DND-41 (cell line): ENCODE results near the gene SHQ1.

ENCODE experiments used
- ATAC-seq: fragments of 200-7000 bp; cut with Tn5 transposase; 3 replicates; pipeline ENCODE4 v1.9.1; 2021; ENCODE audit warnings: low read depth; ENCODE audit not compliant: insufficient read depth
- DNase-seq: peaks from one replicate; pipeline ENCODE4 v3.0.0-alpha.2; 2020
- H2AFZ ChIP-seq: 2 replicates; pipeline ENCODE4 v1.6.0; 2012; ENCODE audit warnings: low read depth, low read length
- H3K27ac ChIP-seq: 2 replicates; pipeline ENCODE4 v1.5.1; 2012; ENCODE audit warnings: low read length, inconsistent platforms
- H3K27me3 ChIP-seq: fragments of 200-600 bp; sonication (generic); 2 replicates; pipeline ENCODE4 v1.6.0; 2012; ENCODE audit warnings: low read length, mild to moderate bottlenecking, inconsistent platforms; ENCODE audit not compliant: insufficient read depth, poor library complexity
- H3K36me3 ChIP-seq: 2 replicates; pipeline ENCODE4 v1.5.1; 2012; ENCODE audit warnings: low read length, inconsistent platforms; ENCODE audit not compliant: insufficient read depth
- H3K4me1 ChIP-seq: 2 replicates; pipeline ENCODE4 v1.5.1; 2012; ENCODE audit warnings: mild to moderate bottlenecking, low read length; ENCODE audit not compliant: insufficient read depth
- H3K4me2 ChIP-seq: 2 replicates; pipeline ENCODE4 v1.6.0; 2012; ENCODE audit warnings: mild to moderate bottlenecking, moderate library complexity, low read length, inconsistent platforms; ENCODE audit not compliant: insufficient read depth
- H3K4me3 ChIP-seq, 2 experiments: fragments of 200-600 bp in 1 of 2; shearing (Covaris generic) in 1 of 2; 2 replicates each; pipeline ENCODE4 v1.5.1; 2012 to 2016; ENCODE audit warnings: inconsistent platforms in 2 of 2, low read length in 2 of 2, mild to moderate bottlenecking in 2 of 2, low read depth in 1 of 2, moderate library complexity in 1 of 2
- H3K79me2 ChIP-seq: 2 replicates; pipeline ENCODE4 v1.6.0; 2012; ENCODE audit warnings: low read length, inconsistent platforms; ENCODE audit not compliant: insufficient read depth
- H3K9ac ChIP-seq: 2 replicates; pipeline ENCODE4 v1.6.0; 2012; ENCODE audit warnings: low read depth, mild to moderate bottlenecking, inconsistent platforms, low read length, moderate library complexity
- H3K9me3 ChIP-seq: 2 replicates; pipeline ENCODE4 v1.5.1; 2012; ENCODE audit warnings: low read length, moderate library complexity, mild to moderate bottlenecking, inconsistent platforms; ENCODE audit not compliant: insufficient read depth, severe bottlenecking
- H4K20me1 ChIP-seq: 2 replicates; pipeline ENCODE4 v1.6.0; 2012; ENCODE audit warnings: low read length; ENCODE audit not compliant: insufficient read depth
- CTCF ChIP-seq: IDR thresholded peaks from 2 replicates; pipeline ENCODE4 v1.5.1; 2012; ENCODE audit warnings: borderline replicate concordance, low read length, moderate library complexity, mild to moderate bottlenecking; ENCODE audit not compliant: poor library complexity, severe bottlenecking; ENCODE audit errors: extremely low read depth
- EZH2 ChIP-seq: IDR thresholded peaks from 3 replicates; pipeline ENCODE4 v1.6.1; 2012; ENCODE audit warnings: borderline replicate concordance, low read depth, mild to moderate bottlenecking, moderate library complexity, low read length, inconsistent platforms; ENCODE audit not compliant: severe bottlenecking

SHQ1 gene

GRCh38 chr3:72708441-72708840 is 139.8 kb downstream of the SHQ1 start:
- Histone ChIP-seq H3K4me2 (no peak overlapping the region), H3K9me3 (no peaks in the 10 kb centered on the region), H3K4me1 (no peaks in the 10 kb centered on the region), H3K27me3 (no peaks in the 10 kb centered on the region), H3K27ac (no peak overlapping the region), H2AFZ (no peak overlapping the region), H3K4me3 (no peak overlapping the region), H3K36me3 (no peaks in the 10 kb centered on the region), H3K79me2 (no peaks in the 10 kb centered on the region), H4K20me1 (no peaks in the 10 kb centered on the region), H3K9ac (no peak overlapping the region)
- no peak for ATAC-seq
- no peak for DNase-seq
- TF ChIP-seq CTCF (no peak), EZH2 (no peak)

- TF ChIP-seq CTCF, result no peak
- no peak for TF ChIP-seq EZH2
- ATAC-seq (no peak), DNase-seq (no peak)
- no peaks in the 10 kb centered on the region for H4K20me1 ChIP-seq
- no peaks in the 10 kb centered on the region for H3K27me3 ChIP-seq
- H3K4me1 ChIP-seq, result no peaks in the 10 kb centered on the region
- H3K36me3 ChIP-seq, result no peaks in the 10 kb centered on the region
- no peak overlapping the region for H3K9ac ChIP-seq
- no peak overlapping the region for H3K4me2 ChIP-seq
- H3K9me3 ChIP-seq, result no peaks in the 10 kb centered on the region
- H2AFZ ChIP-seq, result no peak overlapping the region
- H3K4me3 ChIP-seq, result no peak overlapping the region
- H3K27ac ChIP-seq, result no peak overlapping the region
- H3K79me2 ChIP-seq, result no peaks in the 10 kb centered on the region
These were observed 145.2 kb downstream of the SHQ1 start for GRCh38 chr3:72702997-72703396.

GRCh38 chr3:72702390-72702789 is 145.9 kb downstream of the SHQ1 start:
- Histone ChIP-seq H4K20me1 (no peaks in the 10 kb centered on the region), H3K4me3 (no peak overlapping the region), H3K9ac (no peak overlapping the region), H2AFZ (no peak overlapping the region), H3K79me2 (no peaks in the 10 kb centered on the region), H3K9me3 (no peaks in the 10 kb centered on the region), H3K27me3 (no peaks in the 10 kb centered on the region), H3K27ac (no peak overlapping the region), H3K4me2 (no peak overlapping the region), H3K4me1 (no peaks in the 10 kb centered on the region), H3K36me3 (no peaks in the 10 kb centered on the region)
- TF ChIP-seq EZH2 (no peak), CTCF (no peak)
- ATAC-seq (no peak), DNase-seq (no peak)

GRCh38 chr3:72700106-72700505 is 148.1 kb downstream of the SHQ1 start:
- Histone ChIP-seq H3K79me2 (no peaks in the 10 kb centered on the region), H3K36me3 (no peaks in the 10 kb centered on the region), H3K9me3 (no peaks in the 10 kb centered on the region), H3K27ac (no peak overlapping the region), H2AFZ (no peak overlapping the region), H3K27me3 (no peaks in the 10 kb centered on the region), H4K20me1 (no peaks in the 10 kb centered on the region), H3K4me2 (no peak overlapping the region), H3K4me3 (no peak overlapping the region), H3K4me1 (no peaks in the 10 kb centered on the region), H3K9ac (no peak overlapping the region)
- ATAC-seq (no peak), DNase-seq (no peak)
- TF ChIP-seq EZH2 (no peak), CTCF (no peak)
